Measurements from ENCODE around the gene GPR150. TPM values are rescaled to one million over a fixed set of nuclear protein-coding genes. Genes with fewer than 3 reads are reported as not detected.
A peak's percentile ranks its signal among the peaks of the same experiment; 100 is the strongest.

Gene GPR150
- total RNA-seq, 4 donors from 2014 or later: 0.25 to 1.6 (median 0.56) TPM

DNA sequence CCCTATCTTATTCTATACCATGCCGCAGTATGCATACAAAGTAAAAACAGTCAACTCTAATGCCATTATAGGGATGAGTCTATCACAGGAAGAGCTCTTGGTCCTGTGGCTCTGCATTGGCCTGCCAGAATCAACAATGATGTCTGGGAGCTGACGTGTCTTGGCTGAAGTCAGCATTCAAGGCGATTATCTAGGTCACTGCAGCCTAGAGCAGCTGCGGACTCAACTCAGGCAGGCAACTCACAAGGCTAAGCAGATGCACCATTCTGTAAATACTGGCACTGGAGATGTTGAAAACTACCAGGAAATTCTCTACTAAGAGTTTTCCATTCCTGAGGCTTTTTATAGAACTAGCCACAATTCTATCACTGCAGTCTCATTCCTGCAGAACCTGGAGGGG, 49.7 kb downstream of the GPR150 start:
- intact Hi-C loops (cut with DNase I; ENCODE audit: low total_unique reads): no loop called here
- H3K4me3 ChIP-seq (ENCODE audit: low read depth, poor library complexity, severe bottlenecking): no peak overlapping the region

DNA sequence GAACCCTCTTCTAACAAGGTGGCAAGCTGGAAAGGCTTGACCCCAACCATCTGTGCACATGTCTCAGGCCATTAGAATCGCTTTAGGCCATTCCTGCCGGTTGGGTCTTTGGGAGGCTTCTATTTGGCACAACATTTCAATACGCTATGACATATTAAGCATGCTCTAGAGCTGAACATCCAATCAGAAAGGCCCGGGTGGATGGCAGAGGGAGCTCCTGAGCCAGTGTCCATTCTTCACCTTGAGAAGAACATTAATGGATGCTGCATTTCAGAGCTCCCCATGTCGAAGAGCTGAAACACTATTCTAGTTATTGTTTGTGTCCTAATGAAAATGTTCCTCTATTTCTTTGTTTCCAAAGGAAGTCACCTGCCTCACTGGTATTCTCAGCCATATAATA, 50.1 kb downstream of the GPR150 start:
- DNase-seq (ENCODE audit: low spot score in 2 of 2): no peak
- intact Hi-C loops (cut with DNase I; ENCODE audit: low total_unique reads): no loop called here
- WGBS, 2 donors: 90 to 93% methylated on average over 5 of the region's 5 CpGs
- TF ChIP-seq, protein P1, sequence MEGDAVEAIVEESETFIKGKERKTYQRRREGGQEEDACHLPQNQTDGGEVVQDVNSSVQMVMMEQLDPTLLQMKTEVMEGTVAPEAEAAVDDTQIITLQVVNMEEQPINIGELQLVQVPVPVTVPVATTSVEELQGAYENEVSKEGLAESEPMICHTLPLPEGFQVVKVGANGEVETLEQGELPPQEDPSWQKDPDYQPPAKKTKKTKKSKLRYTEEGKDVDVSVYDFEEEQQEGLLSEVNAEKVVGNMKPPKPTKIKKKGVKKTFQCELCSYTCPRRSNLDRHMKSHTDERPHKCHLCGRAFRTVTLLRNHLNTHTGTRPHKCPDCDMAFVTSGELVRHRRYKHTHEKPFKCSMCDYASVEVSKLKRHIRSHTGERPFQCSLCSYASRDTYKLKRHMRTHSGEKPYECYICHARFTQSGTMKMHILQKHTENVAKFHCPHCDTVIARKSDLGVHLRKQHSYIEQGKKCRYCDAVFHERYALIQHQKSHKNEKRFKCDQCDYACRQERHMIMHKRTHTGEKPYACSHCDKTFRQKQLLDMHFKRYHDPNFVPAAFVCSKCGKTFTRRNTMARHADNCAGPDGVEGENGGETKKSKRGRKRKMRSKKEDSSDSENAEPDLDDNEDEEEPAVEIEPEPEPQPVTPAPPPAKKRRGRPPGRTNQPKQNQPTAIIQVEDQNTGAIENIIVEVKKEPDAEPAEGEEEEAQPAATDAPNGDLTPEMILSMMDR (IDR thresholded peaks at IDR 0.05): no peak
- no peak for TF ChIP-seq POLR2A (IDR thresholded peaks at IDR 0.05)
- no peak overlapping the region for H3K4me3 ChIP-seq (ENCODE audit: low read depth, poor library complexity, severe bottlenecking)

More for the DNA sequence above, 49.7 kb downstream of the GPR150 start:
- WGBS, 2 donors: 52 to 53% methylated on average over 4 of the region's 4 CpGs
- DNase-seq (ENCODE audit: low spot score in 2 of 2): peak in 1 of 2 donors; percentile 38
- TF ChIP-seq, protein P1 (IDR thresholded peaks at IDR 0.05): no peak
- TF ChIP-seq POLR2A (IDR thresholded peaks at IDR 0.05): no peak

DNA sequence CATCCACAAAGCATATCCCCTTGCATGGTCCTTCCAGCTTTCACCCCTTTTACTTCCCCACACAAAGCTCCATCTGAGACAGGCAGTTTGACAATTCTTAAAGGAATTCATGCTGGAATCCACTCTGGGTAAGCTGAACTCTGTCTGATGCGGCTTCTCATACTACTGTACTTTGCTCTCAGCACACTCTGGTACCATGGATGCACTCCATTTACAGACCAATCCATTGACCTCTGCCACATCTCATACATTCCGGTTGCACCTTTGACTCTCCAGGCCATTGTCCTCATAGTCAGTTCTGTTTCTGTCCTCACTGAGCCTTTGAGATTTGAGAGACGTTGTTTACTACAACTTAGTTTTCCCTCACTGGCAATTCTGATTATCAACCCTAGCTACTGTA, 50.7 kb downstream of the GPR150 start:
- H3K4me3 ChIP-seq (ENCODE audit: low read depth, poor library complexity, severe bottlenecking): no peak overlapping the region
- DNase-seq (ENCODE audit: low spot score in 2 of 2): no peak
- TF ChIP-seq, protein P1 (IDR thresholded peaks at IDR 0.05): no peak
- no peak for TF ChIP-seq POLR2A (IDR thresholded peaks at IDR 0.05)
- intact Hi-C loops (cut with DNase I; ENCODE audit: low total_unique reads): no loop called here
- 97 to 98% methylated on average over 3 of the region's 3 CpGs for WGBS, 2 donors

Other genes with a start within 250 kb of the GPR150 start
- not detected for gene FAM81B, start 228.7 kb upstream of the GPR150 start, total RNA-seq
- 100 to 1,000 TPM in 1 of 4 donors, 10 to 100 TPM in 3; 73.0 to 142 (median 84.2) TPM for gene SKIC3, start 65.1 kb upstream of the GPR150 start, total RNA-seq
- gene ARSK, start 65.0 kb upstream of the GPR150 start, total RNA-seq: 10 to 100 TPM in 1 of 4 donors, 1 to 10 TPM in 3; 5.9 to 12.2 (median 7.7) TPM
- 1 to 10 TPM; 2.4 to 9.8 (median 6.2) TPM for gene RFESD, start 26.7 kb downstream of the GPR150 start, total RNA-seq
- gene SPATA9, start 62.9 kb downstream of the GPR150 start, total RNA-seq: under 1 TPM in 1 of 4 donors, not detected in 3; 0.99 TPM
- 10 to 100 TPM; 16.7 to 39.4 (median 28.2) TPM for gene RHOBTB3, start 111.2 kb downstream of the GPR150 start, total RNA-seq
- gene GLRX, start 202.6 kb downstream of the GPR150 start, total RNA-seq: 100 to 1,000 TPM in 2 of 4 donors, 10 to 100 TPM in 2; 67.9 to 136 (median 105) TPM